Spleen (tissue), 7 donors: Measurements from ENCODE around the gene CSRP1.

ENCODE experiments used
- CTCF ChIP-seq, 11 experiments: fragments of 200-600 bp in 7 of 11; fragments of 450-650 bp in 4 of 11; sonication (generic) in 4 of 11; IDR thresholded peaks in 8 of 11; conservative IDR thresholded peaks in 3 of 11; 1 replicate in 7 of 11; 2 replicates in 4 of 11; pipeline versions ENCODE4 v1.4.0 to v1.8.0; 2016 to 2021; ENCODE audit warnings: antibody characterized with exemption in 11 of 11, inconsistent platforms in 4 of 11, mild to moderate bottlenecking in 1 of 11
- POLR2A ChIP-seq, 3 donors: fragments of 450-650 bp; IDR thresholded peaks; one replicate each; pipeline ENCODE4 v1.5.1; 2017; ENCODE audit warnings: antibody characterized with exemption in 3 of 3, mild to moderate bottlenecking in 1 of 3
- POLR2AphosphoS5 ChIP-seq, 3 donors: sonication (generic); formaldehyde crosslinking; IDR thresholded peaks; one replicate each; pipeline ENCODE4 v1.5.1; 2017; ENCODE audit warnings: antibody characterized with exemption in 3 of 3
- donor health status: DM: no; HTN: no; CAD: no; lungs with moderate emphysema.
- donor health status: DM: no; HTN: no; CAD: no.
- donor health status: DM: no; HTN: no; CAD: no.

- TF ChIP-seq CTCF (IDR thresholded peaks at IDR 0.05 in 8 of 11, conservative IDR thresholded peaks at IDR 0.05 in 3 of 11): no peak
- TF ChIP-seq POLR2AphosphoS5 (IDR thresholded peaks at IDR 0.05): peak; percentile 33 to 82 (median 72)
- TF ChIP-seq POLR2A (IDR thresholded peaks at IDR 0.05): no peak
Measured at GRCh38 chr1:201538612-201539551, 32.0 kb upstream of the CSRP1 start, which contains the start of gene NAV1.
